Tracheal epithelial cell (primary cell): ENCODE data around the gene ERCC6. TPM values are rescaled to one million over a fixed set of nuclear protein-coding genes. Genes with fewer than 3 reads are reported as not detected.

Experiments used
- total RNA-seq: library from RNA; depleted of rRNA; stranded (reverse); fragments of >200 nt; gene quantifications from 2 replicates; pipeline ENCODE4 v1.2.1, GENCODE V29; 2014

Gene ERCC6
- total RNA-seq: 13.7 and 20.0 TPM in 2 replicates

GRCh38 chr10:49538381-49539319 lies at the start of gene ERCC6:
ERCC6 (minus strand) TSS chr10:49539121.

Other genes starting within 250 kb of the ERCC6 start
- gene C10orf71, start 240.0 kb downstream of the ERCC6 start, total RNA-seq: not detected in 2 replicates
- not detected in 2 replicates for gene DRGX, start 143.0 kb downstream of the ERCC6 start, total RNA-seq
- gene SLC18A3, start 71.2 kb upstream of the ERCC6 start, total RNA-seq: not detected in 2 replicates
- gene CHAT, start 74.9 kb upstream of the ERCC6 start, total RNA-seq: not detected in 2 replicates
- not detected in 2 replicates for gene C10orf53, start 140.5 kb upstream of the ERCC6 start, total RNA-seq
- gene OGDHL, start 223.2 kb upstream of the ERCC6 start, total RNA-seq: 0.21 and 1.2 TPM in 2 replicates